ENCODE results near the gene ICE1. TPM values are rescaled to one million over a fixed set of nuclear protein-coding genes. Genes with fewer than 3 reads are reported as not detected.

ICE1 gene
- total and polyA plus RNA-seq, 9 of the 15 experiments (the other 6 are each of a cell fraction or from before 2014, with no cell fraction given), result 4.9 to 47.4 (median 28.2) TPM

- TF ChIP-seq ZBTB40 (IDR thresholded peaks at IDR 0.05) (peak; percentile 18; the same call in 1 of the 2 replicates), ZBTB40 (CRISPR knock-in tag; IDR thresholded peaks at IDR 0.05) (no peak), HEY1 (CRISPR knock-in tag; IDR thresholded peaks at IDR 0.05; ENCODE audit: borderline replicate concordance) (no peak), ELF1 (tag; IDR thresholded peaks at IDR 0.05) (no peak), NEUROD1 (IDR thresholded peaks at IDR 0.05; ENCODE audit: borderline replicate concordance, low read depth, low read length, partially characterized antibody) (peak; percentile 88), GATAD2B (IDR thresholded peaks at IDR 0.05; ENCODE audit: borderline replicate concordance) (no peak), YY1 (IDR thresholded peaks at IDR 0.05; ENCODE audit: borderline replicate concordance in 1 of 3, control insufficient read depth in 1 of 3, extremely low read depth in 1 of 3, insufficient read depth in 3 of 3, insufficient read length in 1 of 3, insufficient replicate concordance in 2 of 3, low read depth in 1 of 3, low read length in 2 of 3) (peak in 2 of 3 experiments; percentile 53 to 78), PHB2 (IDR thresholded peaks at IDR 0.05; ENCODE audit: low read depth) (no peak), SAP30 (IDR thresholded peaks at IDR 0.05; ENCODE audit: borderline replicate concordance, insufficient read depth, low read depth, low read length, poor library complexity, severe bottlenecking) (peak; percentile 59), ZBTB7A (IDR thresholded peaks at IDR 0.05; ENCODE audit: borderline replicate concordance, control insufficient read depth, low read depth, low read length) (no peak; the same call in 1 of the 2 replicates), EP300 (IDR thresholded peaks at IDR 0.05; ENCODE audit: low read length) (peak; percentile 37; the same call in 1 of the 2 replicates), HCFC1 (IDR thresholded peaks at IDR 0.05; ENCODE audit: low read depth, low read length) (peak; percentile 92), KDM1A (IDR thresholded peaks at IDR 0.05) (peak; percentile 86 to 90), ATF7 (IDR thresholded peaks at IDR 0.05) (peak; percentile 92; the same call in 1 of the 2 replicates), ARID2 (IDR thresholded peaks at IDR 0.05) (no peak), SRSF9 (IDR thresholded peaks at IDR 0.05; ENCODE audit: borderline replicate concordance, low read depth, low read length) (no peak)
- TF ChIP-seq, protein P1, sequence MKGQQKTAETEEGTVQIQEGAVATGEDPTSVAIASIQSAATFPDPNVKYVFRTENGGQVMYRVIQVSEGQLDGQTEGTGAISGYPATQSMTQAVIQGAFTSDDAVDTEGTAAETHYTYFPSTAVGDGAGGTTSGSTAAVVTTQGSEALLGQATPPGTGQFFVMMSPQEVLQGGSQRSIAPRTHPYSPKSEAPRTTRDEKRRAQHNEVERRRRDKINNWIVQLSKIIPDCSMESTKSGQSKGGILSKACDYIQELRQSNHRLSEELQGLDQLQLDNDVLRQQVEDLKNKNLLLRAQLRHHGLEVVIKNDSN (CRISPR knock-in tag; IDR thresholded peaks at IDR 0.05), result peak; percentile 77
These were observed at the start of gene ICE1 (continued) for GRCh38 chr5:5421961-5422818.

All from K562 (cell line).